DOHH2 (cell line): ENCODE results near the gene IMMP1L.

Experiments
- H3F3A ChIP-seq: fragments of 200-600 bp; sonication (generic), shearing (Covaris generic); 2 replicates; pipeline ENCODE4 v1.6.0; 2016; ENCODE audit warnings: antibody characterized with exemption, mild to moderate bottlenecking; ENCODE audit not compliant: control insufficient read depth, insufficient read depth
- H3K27ac ChIP-seq: fragments of 200-600 bp; sonication (generic); 2 replicates; pipeline ENCODE4 v1.5.1; 2014; ENCODE audit warnings: low read depth, mild to moderate bottlenecking, low read length, moderate library complexity
- H3K27me3 ChIP-seq: fragments of 200-600 bp; sonication (generic); 2 replicates; pipeline ENCODE4 v1.6.1; 2014; ENCODE audit warnings: mild to moderate bottlenecking, low read length, mixed read lengths; ENCODE audit not compliant: control insufficient read depth
- H3K36me3 ChIP-seq: fragments of 200-600 bp; sonication (generic); 2 replicates; pipeline ENCODE4 v1.6.1; 2014; ENCODE audit warnings: mild to moderate bottlenecking, low read length, moderate library complexity, mixed read lengths; ENCODE audit not compliant: control insufficient read depth
- H3K4me1 ChIP-seq: fragments of 200-600 bp; sonication (generic); 2 replicates; pipeline ENCODE4 v1.6.1; 2014; ENCODE audit warnings: mild to moderate bottlenecking, low read length, mixed read lengths; ENCODE audit not compliant: control insufficient read depth
- H3K4me2 ChIP-seq: fragments of 200-600 bp; sonication (generic); 2 replicates; pipeline ENCODE4 v1.6.0; 2014; ENCODE audit warnings: mild to moderate bottlenecking, low read length, moderate library complexity
- H3K4me3 ChIP-seq: fragments of 200-600 bp; sonication (generic); 2 replicates; pipeline ENCODE4 v1.5.1; 2014; ENCODE audit warnings: mild to moderate bottlenecking, low read length, mixed read lengths
- H3K79me2 ChIP-seq: fragments of 200-600 bp; sonication (generic); 2 replicates; pipeline ENCODE4 v1.6.1; 2014; ENCODE audit warnings: mild to moderate bottlenecking, low read length, mixed read lengths; ENCODE audit not compliant: control insufficient read depth
- H3K9me2 ChIP-seq: fragments of 200-600 bp; sonication (generic); replicated peaks from 2 replicates; pipeline ENCODE4 v1.6.1; 2014; ENCODE audit warnings: mild to moderate bottlenecking, low read length, mixed read lengths; ENCODE audit not compliant: control insufficient read depth
- H3K9me3 ChIP-seq: fragments of 200-600 bp; sonication (generic); 2 replicates; pipeline ENCODE4 v1.6.1; 2014; ENCODE audit warnings: antibody characterized with exemption, low read length, mixed read lengths; ENCODE audit not compliant: control insufficient read depth, insufficient read depth
- H4K20me1 ChIP-seq: fragments of 200-600 bp; sonication (generic); 2 replicates; pipeline ENCODE4 v1.6.0; 2014; ENCODE audit warnings: low read depth, mild to moderate bottlenecking, antibody characterized with exemption, low read length, moderate library complexity; ENCODE audit not compliant: control insufficient read depth, insufficient read depth
- EZH2phosphoT487 ChIP-seq: fragments of 200-600 bp; sonication (generic); IDR thresholded peaks from 2 replicates; pipeline ENCODE4 v1.6.1; 2017; ENCODE audit warnings: borderline replicate concordance, mild to moderate bottlenecking, antibody characterized with exemption, low read length, moderate library complexity, mixed read lengths
- TF ChIP-seq, protein P1 (sequence below): fragments of 200-600 bp; sonication (generic); IDR thresholded peaks from one replicate; pipeline ENCODE4 v1.5.1; 2014; ENCODE audit warnings: antibody characterized with exemption, mild to moderate bottlenecking, low read depth, low read length; ENCODE audit not compliant: poor library complexity, severe bottlenecking

Gene IMMP1L, protein sequence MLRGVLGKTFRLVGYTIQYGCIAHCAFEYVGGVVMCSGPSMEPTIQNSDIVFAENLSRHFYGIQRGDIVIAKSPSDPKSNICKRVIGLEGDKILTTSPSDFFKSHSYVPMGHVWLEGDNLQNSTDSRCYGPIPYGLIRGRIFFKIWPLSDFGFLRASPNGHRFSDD

DNA sequence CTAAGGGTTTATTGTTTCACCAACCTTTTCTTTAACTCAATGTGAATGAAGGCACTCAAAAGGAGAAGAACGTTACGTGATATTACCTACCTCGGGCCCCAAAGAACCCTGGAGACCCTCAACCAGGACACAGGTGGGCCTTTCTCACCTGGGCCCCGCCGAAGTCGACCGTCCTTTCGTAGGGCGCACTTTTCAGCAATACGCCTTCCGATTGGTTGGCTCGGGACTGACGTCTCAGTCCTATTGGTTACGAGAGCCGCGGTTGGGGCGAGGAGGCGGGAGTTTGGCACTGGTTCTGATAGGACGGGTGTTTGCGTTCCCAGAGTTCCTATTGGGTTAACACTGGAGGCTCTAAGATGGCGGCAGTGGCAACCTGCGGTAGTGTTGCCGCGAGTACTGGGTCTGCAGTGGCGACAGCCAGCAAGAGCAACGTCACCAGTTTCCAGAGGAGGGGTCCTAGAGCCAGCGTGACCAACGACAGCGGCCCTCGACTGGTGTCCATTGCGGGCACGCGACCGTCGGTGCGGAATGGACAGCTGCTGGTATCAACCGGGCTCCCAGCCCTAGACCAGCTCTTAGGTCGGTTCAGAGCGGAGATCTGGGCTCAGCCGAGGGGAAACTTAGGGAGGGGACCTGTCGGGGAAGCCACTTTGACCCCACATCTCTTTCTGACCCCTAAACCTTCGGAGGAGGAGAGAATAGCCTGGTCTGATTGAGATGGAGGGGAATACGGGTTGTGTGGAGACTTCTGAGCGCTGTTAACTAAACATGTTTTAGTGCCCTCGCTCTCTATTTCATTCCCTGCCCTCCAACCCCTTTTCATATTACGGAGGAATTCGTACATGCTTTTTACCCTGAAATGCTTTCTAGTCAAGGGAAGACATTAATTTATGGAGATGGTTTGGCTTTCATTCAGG is at the start of gene IMMP1L, which contains the start of gene ELP4:
IMMP1L (minus strand) TSS at position 194 of the 917 bp plus-strand sequence. CDS start 46,346 bp downstream, outside the sequence.
ELP4 (plus strand) TSS at position 339 of the 917 bp plus-strand sequence; CDS start at position 357, 18 bp downstream.
- Histone ChIP-seq H3K9me2 (no peaks in the 10 kb centered on the region), H3K36me3 (peaks cover 7% of the 10 kb centered on the region), H3K27ac (peak within 1 kb of the TSS; percentile 14; the same call in 1 of the 2 replicates), H3F3A (no peaks in the 10 kb centered on the region), H3K27me3 (no peaks in the 10 kb centered on the region), H4K20me1 (no peaks in the 10 kb centered on the region), H3K79me2 (peaks cover 91% of the 10 kb centered on the region), H3K9me3 (no peaks in the 10 kb centered on the region), H3K4me3 (peak within 1 kb of the TSS; percentile 92), H3K4me2 (peak within 1 kb of the TSS; percentile 78), H3K4me1 (peaks cover 28% of the 10 kb centered on the region)
- TF ChIP-seq, protein P1, sequence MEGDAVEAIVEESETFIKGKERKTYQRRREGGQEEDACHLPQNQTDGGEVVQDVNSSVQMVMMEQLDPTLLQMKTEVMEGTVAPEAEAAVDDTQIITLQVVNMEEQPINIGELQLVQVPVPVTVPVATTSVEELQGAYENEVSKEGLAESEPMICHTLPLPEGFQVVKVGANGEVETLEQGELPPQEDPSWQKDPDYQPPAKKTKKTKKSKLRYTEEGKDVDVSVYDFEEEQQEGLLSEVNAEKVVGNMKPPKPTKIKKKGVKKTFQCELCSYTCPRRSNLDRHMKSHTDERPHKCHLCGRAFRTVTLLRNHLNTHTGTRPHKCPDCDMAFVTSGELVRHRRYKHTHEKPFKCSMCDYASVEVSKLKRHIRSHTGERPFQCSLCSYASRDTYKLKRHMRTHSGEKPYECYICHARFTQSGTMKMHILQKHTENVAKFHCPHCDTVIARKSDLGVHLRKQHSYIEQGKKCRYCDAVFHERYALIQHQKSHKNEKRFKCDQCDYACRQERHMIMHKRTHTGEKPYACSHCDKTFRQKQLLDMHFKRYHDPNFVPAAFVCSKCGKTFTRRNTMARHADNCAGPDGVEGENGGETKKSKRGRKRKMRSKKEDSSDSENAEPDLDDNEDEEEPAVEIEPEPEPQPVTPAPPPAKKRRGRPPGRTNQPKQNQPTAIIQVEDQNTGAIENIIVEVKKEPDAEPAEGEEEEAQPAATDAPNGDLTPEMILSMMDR = no peak
- no peak for TF ChIP-seq EZH2phosphoT487

DNA sequence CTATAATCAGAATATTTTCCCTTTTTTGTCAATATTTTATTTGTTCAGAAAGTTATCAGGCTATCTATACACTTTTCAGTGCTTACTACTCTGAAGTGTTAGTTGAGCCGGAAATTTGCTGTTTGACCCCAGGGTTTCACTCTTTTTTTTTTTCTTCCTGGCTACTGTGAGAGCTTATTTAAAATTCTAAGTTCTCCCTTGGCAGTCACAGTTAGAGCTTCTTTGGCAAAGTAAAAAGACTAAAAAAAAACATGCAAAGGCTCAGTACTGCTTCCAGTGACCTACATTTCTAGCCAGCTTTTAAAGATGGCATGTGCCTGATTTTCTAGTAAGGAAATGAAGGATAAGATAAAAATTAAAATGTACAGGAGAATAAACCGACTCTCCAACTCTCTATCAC is 48.6 kb upstream of the IMMP1L start:
- no peak overlapping the region for H3K27ac ChIP-seq
- no peaks in the 10 kb centered on the region for H3F3A ChIP-seq
- no peaks in the 10 kb centered on the region for H3K9me2 ChIP-seq
- no peaks in the 10 kb centered on the region for H4K20me1 ChIP-seq
- no peaks in the 10 kb centered on the region for H3K27me3 ChIP-seq
- TF ChIP-seq, protein P1 = no peak
- TF ChIP-seq EZH2phosphoT487 = no peak
- no peak overlapping the region for H3K4me2 ChIP-seq
- no peaks in the 10 kb centered on the region for H3K9me3 ChIP-seq
- no peaks in the 10 kb centered on the region for H3K4me1 ChIP-seq
- no peaks in the 10 kb centered on the region for H3K79me2 ChIP-seq
- H3K36me3 ChIP-seq = no peaks in the 10 kb centered on the region
- H3K4me3 ChIP-seq = no peak overlapping the region

DNA sequence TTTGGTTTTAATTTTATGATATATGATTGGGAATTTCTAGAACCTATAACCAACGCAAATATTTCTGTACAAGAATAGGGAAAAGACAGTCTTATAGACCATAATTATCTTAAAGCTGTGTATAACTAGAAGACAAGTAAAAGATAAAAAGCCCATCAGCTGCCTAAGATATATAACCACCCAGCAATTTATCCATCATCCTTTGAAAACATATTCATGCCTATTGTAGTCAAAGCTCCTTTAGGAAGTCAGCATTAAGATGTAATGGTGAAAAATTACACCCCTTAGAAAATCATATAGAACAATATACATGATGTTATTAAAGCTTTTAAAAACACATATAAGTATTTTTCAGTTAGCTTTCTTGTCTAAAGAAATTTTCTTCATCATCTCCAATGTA is 46.5 kb upstream of the IMMP1L start:
- Histone ChIP-seq H3K27ac (no peak overlapping the region), H3F3A (no peaks in the 10 kb centered on the region), H3K9me2 (no peaks in the 10 kb centered on the region), H3K27me3 (no peaks in the 10 kb centered on the region), H3K9me3 (no peaks in the 10 kb centered on the region), H3K79me2 (no peaks in the 10 kb centered on the region), H3K4me1 (no peaks in the 10 kb centered on the region), H3K36me3 (no peaks in the 10 kb centered on the region), H3K4me2 (no peak overlapping the region), H4K20me1 (no peaks in the 10 kb centered on the region), H3K4me3 (no peak overlapping the region)
- no peak for TF ChIP-seq EZH2phosphoT487
- TF ChIP-seq, protein P1 = no peak
